KMS-11 (cell line): ENCODE measurements around the gene ADH1C.

ENCODE experiments used
- H2AFZ ChIP-seq: fragments of 200-600 bp; sonication (generic); 2 replicates; pipeline ENCODE4 v1.6.1; 2016; ENCODE audit warnings: antibody characterized with exemption, mixed run types, low read depth
- H3K27ac ChIP-seq: fragments of 200-600 bp; sonication (generic); 2 replicates; pipeline ENCODE4 v1.6.1; 2016; ENCODE audit warnings: mild to moderate bottlenecking, mixed run types
- H3K27me3 ChIP-seq: fragments of 200-600 bp; sonication (generic); 2 replicates; pipeline ENCODE4 v1.6.1; 2017; ENCODE audit warnings: mild to moderate bottlenecking, low read depth, mixed run types, moderate library complexity; ENCODE audit not compliant: insufficient read depth
- H3K36me3 ChIP-seq: fragments of 200-600 bp; sonication (generic); 2 replicates; pipeline ENCODE4 v1.6.1; 2017; ENCODE audit warnings: mild to moderate bottlenecking, mixed run types; ENCODE audit not compliant: insufficient read depth
- H3K4me1 ChIP-seq: fragments of 200-600 bp; sonication (generic); 2 replicates; pipeline ENCODE4 v1.6.1; 2016; ENCODE audit warnings: mild to moderate bottlenecking, low read depth, mixed run types; ENCODE audit not compliant: poor library complexity, severe bottlenecking
- H3K4me2 ChIP-seq: fragments of 200-600 bp; sonication (generic); 2 replicates; pipeline ENCODE4 v1.7.0; 2016; ENCODE audit warnings: mild to moderate bottlenecking, mixed run types
- H3K4me3 ChIP-seq: fragments of 200-600 bp; sonication (generic); IDR thresholded peaks from 2 replicates; pipeline ENCODE4 v1.6.1; 2017; ENCODE audit warnings: low read depth, low read length, mixed read lengths; ENCODE audit not compliant: insufficient read depth
- H3K79me2 ChIP-seq: fragments of 200-600 bp; sonication (generic); 2 replicates; pipeline ENCODE4 v1.6.1; 2016; ENCODE audit warnings: low read depth, mixed run types; ENCODE audit not compliant: insufficient read depth
- H3K9ac ChIP-seq: fragments of 200-600 bp; sonication (generic); 2 replicates; pipeline ENCODE4 v1.6.1; 2016; ENCODE audit warnings: mild to moderate bottlenecking, mixed run types
- H4K20me1 ChIP-seq: fragments of 200-600 bp; sonication (generic); 2 replicates; pipeline ENCODE4 v1.6.1; 2016; ENCODE audit warnings: mild to moderate bottlenecking, mixed run types; ENCODE audit not compliant: insufficient read depth
- CTCF ChIP-seq: fragments of 200-600 bp; sonication (generic); conservative IDR thresholded peaks from 2 replicates; pipeline ENCODE4 v1.6.1; 2017; ENCODE audit warnings: low read depth, mild to moderate bottlenecking, antibody characterized with exemption, low read length, moderate library complexity, mixed read lengths

Gene ADH1C

GRCh38 chr4:99300934-99301333 lies 51.6 kb downstream of the ADH1C start:
- Histone ChIP-seq H3K4me2 (no peak overlapping the region), H3K9ac (no peak overlapping the region), H3K79me2 (no peaks in the 10 kb centered on the region), H3K27ac (no peak overlapping the region), H3K4me3 (no peak overlapping the region), H4K20me1 (no peaks in the 10 kb centered on the region), H2AFZ (no peak overlapping the region), H3K27me3 (no peaks in the 10 kb centered on the region), H3K4me1 (no peaks in the 10 kb centered on the region), H3K36me3 (no peaks in the 10 kb centered on the region)
- no peak for TF ChIP-seq CTCF

- H3K4me3 ChIP-seq, result no peak overlapping the region
- no peaks in the 10 kb centered on the region for H3K4me1 ChIP-seq
- no peak overlapping the region for H2AFZ ChIP-seq
- no peak overlapping the region for H3K27ac ChIP-seq
- H3K9ac ChIP-seq, result no peak overlapping the region
- H3K36me3 ChIP-seq, result no peaks in the 10 kb centered on the region
- no peaks in the 10 kb centered on the region for H4K20me1 ChIP-seq
- H3K4me2 ChIP-seq, result no peak overlapping the region
- H3K27me3 ChIP-seq, result no peaks in the 10 kb centered on the region
- TF ChIP-seq CTCF, result no peak
- H3K79me2 ChIP-seq, result no peaks in the 10 kb centered on the region
Measured at GRCh38 chr4:99293357-99293756, 59.2 kb downstream of the ADH1C start.

DNA sequence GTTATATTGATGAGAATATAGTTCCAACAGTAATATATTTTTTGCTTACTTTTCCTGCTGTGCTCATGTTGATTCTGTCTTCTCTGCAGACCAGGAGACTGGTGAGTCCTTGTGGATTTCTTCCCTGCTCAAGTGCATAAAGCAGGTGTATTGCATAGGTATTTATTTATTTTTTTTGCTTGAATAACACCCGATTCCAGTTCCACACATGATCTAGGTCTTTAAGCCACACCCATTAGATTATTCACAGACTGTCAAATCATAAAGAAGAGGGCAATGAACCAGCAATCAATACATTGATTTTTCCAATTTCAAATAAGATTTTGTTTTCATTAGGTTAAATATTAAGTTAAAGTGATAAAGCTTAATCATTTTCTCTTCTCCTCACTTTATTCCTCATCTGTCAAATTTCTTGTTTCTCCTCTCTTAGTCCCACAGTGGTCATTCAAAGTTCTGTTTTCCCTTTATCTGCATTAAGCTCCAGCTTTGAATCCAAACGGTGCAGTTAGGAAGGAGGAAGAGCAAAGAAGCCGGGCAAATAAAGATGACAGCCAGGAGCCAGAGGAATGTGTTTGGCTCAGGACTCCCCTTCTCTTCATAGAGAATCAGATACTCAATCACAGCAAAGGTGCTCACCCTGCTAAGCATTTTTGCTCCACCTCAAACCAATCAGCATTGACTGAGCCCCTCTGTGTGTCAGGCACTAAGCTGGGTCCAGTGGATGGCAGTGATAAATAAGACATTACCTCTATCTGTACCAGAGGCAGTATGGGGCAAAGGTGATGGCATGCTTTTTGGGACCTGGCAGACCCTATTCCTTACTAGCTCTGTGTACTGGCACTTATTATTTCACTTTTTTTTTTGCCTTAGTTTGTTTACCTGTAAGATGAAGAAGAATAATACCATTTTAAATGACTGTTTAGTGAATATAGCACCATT lies 61.4 kb downstream of the ADH1C start, which contains the start of gene ADH1A:
TSS of gene ADH1A (minus strand) at position 138 of the 939 bp plus-strand sequence. CDS start at position 67, 71 bp downstream.
- no peak within 1 kb of the TSS for H3K27ac ChIP-seq
- H3K4me2 ChIP-seq, result no peak within 1 kb of the TSS
- H3K4me3 ChIP-seq, result no peak within 1 kb of the TSS
- H3K4me1 ChIP-seq, result no peaks in the 10 kb centered on the region
- H3K79me2 ChIP-seq, result no peaks in the 10 kb centered on the region
- H3K36me3 ChIP-seq, result no peaks in the 10 kb centered on the region
- TF ChIP-seq CTCF, result no peak
- no peaks in the 10 kb centered on the region for H3K27me3 ChIP-seq
- H4K20me1 ChIP-seq, result no peaks in the 10 kb centered on the region
- no peak within 1 kb of the TSS for H2AFZ ChIP-seq
- no peak within 1 kb of the TSS for H3K9ac ChIP-seq
